Effector memory CD4-positive, alpha-beta T cell (primary cell): ENCODE data around the gene IL1RAPL1.

Experiments
- DNase-seq, 3 donors: peaks; one replicate each; pipeline ENCODE4 v3.0.0-alpha.2; 2020
- H3K27ac ChIP-seq: 2 replicates; pipeline ENCODE4 v1.7.0; 2013; ENCODE audit warnings: mild to moderate bottlenecking, low read length, moderate library complexity; ENCODE audit not compliant: insufficient read depth, poor library complexity, severe bottlenecking
- H3K27me3 ChIP-seq: replicated peaks from 2 replicates; pipeline ENCODE4 v1.7.0; 2013; ENCODE audit warnings: mild to moderate bottlenecking, low read length; ENCODE audit not compliant: insufficient read depth, control insufficient read depth, poor library complexity, severe bottlenecking
- H3K36me3 ChIP-seq: 2 replicates; pipeline ENCODE4 v1.7.0; 2013; ENCODE audit warnings: mild to moderate bottlenecking, low read length, moderate library complexity; ENCODE audit not compliant: control insufficient read depth, insufficient read depth
- H3K4me1 ChIP-seq: 2 replicates; pipeline ENCODE4 v1.7.0; 2013; ENCODE audit warnings: low read length, mild to moderate bottlenecking; ENCODE audit not compliant: control insufficient read depth, insufficient read depth, poor library complexity, severe bottlenecking
- H3K4me3 ChIP-seq: 2 replicates; pipeline ENCODE4 v1.7.0; 2013; ENCODE audit warnings: low read length, low read depth, mild to moderate bottlenecking; ENCODE audit not compliant: insufficient read depth, poor library complexity, severe bottlenecking
- H3K9me3 ChIP-seq: 2 replicates; pipeline ENCODE4 v1.7.0; 2013; ENCODE audit warnings: mild to moderate bottlenecking, low read length, moderate library complexity; ENCODE audit not compliant: control insufficient read depth

The IL1RAPL1 gene

GRCh38 chrX:29581223-29581622 is 994.0 kb downstream of the IL1RAPL1 start:
- Histone ChIP-seq H3K4me3 (no peak overlapping the region), H3K4me1 (no peaks in the 10 kb centered on the region), H3K27ac (no peak overlapping the region), H3K9me3 (no peaks in the 10 kb centered on the region), H3K27me3 (no peaks in the 10 kb centered on the region), H3K36me3 (no peaks in the 10 kb centered on the region)
- DNase-seq: no peak

- Histone ChIP-seq H3K4me1 (no peaks in the 10 kb centered on the region), H3K27ac (no peak overlapping the region), H3K9me3 (no peaks in the 10 kb centered on the region), H3K36me3 (no peaks in the 10 kb centered on the region), H3K27me3 (no peaks in the 10 kb centered on the region), H3K4me3 (no peak overlapping the region)
- no peak for DNase-seq
Measured at GRCh38 chrX:29587107-29587506, 999.9 kb downstream of the IL1RAPL1 start.

DNA sequence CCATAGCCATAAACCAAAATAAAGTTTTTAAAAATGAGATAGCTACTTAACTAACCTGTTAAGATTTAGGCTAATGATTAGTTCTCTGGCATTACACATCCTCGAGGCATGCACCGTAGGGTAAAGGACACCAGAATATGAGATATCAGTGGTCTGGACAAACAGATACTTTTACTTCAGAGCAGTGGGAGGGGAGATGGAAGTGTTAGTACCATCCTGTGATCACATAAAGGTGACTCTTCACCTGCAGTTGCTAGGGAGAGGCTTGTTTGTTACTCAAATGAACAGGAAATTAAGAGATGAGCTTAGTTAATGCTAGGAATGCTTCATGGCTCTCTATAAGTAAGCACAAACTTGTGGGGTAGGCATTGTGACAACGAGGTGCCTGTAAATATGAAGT is 1003.7 kb downstream of the IL1RAPL1 start:
- no peaks in the 10 kb centered on the region for H3K27me3 ChIP-seq
- DNase-seq: no peak
- no peak overlapping the region for H3K4me3 ChIP-seq
- no peaks in the 10 kb centered on the region for H3K36me3 ChIP-seq
- H3K9me3 ChIP-seq: no peaks in the 10 kb centered on the region
- no peak overlapping the region for H3K27ac ChIP-seq
- no peaks in the 10 kb centered on the region for H3K4me1 ChIP-seq

GRCh38 chrX:29604381-29604780 is 1017.1 kb downstream of the IL1RAPL1 start:
- no peak for DNase-seq
- H3K9me3 ChIP-seq: no peaks in the 10 kb centered on the region
- H3K4me3 ChIP-seq: no peak overlapping the region
- H3K27ac ChIP-seq: no peak overlapping the region
- no peaks in the 10 kb centered on the region for H3K27me3 ChIP-seq
- no peaks in the 10 kb centered on the region for H3K4me1 ChIP-seq
- no peaks in the 10 kb centered on the region for H3K36me3 ChIP-seq

- Histone ChIP-seq H3K27ac (no peak overlapping the region), H3K36me3 (no peaks in the 10 kb centered on the region), H3K9me3 (no peaks in the 10 kb centered on the region), H3K27me3 (no peaks in the 10 kb centered on the region), H3K4me1 (no peaks in the 10 kb centered on the region), H3K4me3 (no peak overlapping the region)
- DNase-seq: no peak
Measured at GRCh38 chrX:29617276-29617675, 1030.0 kb downstream of the IL1RAPL1 start.

DNA sequence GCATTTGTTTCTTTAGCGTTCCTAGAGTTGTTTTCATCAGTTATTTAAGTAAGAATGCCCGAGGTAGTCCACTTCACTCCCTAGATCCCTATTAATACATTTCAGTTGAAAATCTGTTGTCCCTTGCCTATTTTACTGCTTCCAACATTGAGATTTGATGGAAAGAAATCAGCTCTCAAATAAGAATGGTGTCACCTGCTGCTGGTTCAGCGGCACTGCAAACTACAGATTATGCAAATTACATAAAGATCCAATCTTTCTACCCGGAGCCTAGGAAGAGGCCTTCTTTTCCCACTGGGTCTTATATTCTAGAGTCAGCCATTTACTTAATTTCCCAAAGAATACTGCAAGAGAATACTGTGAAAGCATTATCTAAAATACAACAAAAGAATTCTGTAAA is 1030.5 kb downstream of the IL1RAPL1 start:
- H3K36me3 ChIP-seq: no peaks in the 10 kb centered on the region
- H3K9me3 ChIP-seq: no peaks in the 10 kb centered on the region
- no peak for DNase-seq

DNA sequence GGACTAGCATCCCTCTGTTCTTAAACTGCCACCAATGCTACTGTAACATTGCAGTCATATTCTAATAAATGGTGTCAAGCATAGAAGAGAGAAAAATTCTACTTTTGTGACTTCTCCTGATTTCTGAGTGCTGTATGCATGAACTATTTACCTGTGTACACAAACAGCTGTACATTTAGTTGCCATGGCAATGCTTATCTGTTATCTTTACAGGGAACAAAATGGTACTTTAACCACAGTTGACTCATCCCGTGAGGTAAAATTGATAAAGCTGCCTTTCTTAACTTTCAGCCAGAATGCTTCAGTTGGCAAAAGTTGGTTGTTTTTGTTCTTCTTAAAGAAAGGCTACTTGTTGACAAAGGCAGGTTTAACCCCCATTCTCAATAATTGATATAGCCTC is 1040.6 kb downstream of the IL1RAPL1 start:
- Histone ChIP-seq H3K4me1 (no peaks in the 10 kb centered on the region), H3K4me3 (no peak overlapping the region), H3K27ac (no peak overlapping the region), H3K36me3 (no peaks in the 10 kb centered on the region), H3K27me3 (no peaks in the 10 kb centered on the region), H3K9me3 (no peaks in the 10 kb centered on the region)
- no peak for DNase-seq

More for the DNA sequence above, 1030.5 kb downstream of the IL1RAPL1 start:
- Histone ChIP-seq H3K27ac (no peak overlapping the region), H3K4me3 (no peak overlapping the region), H3K27me3 (no peaks in the 10 kb centered on the region), H3K4me1 (no peaks in the 10 kb centered on the region)

- Histone ChIP-seq H3K36me3 (no peaks in the 10 kb centered on the region), H3K27me3 (no peaks in the 10 kb centered on the region), H3K27ac (no peak overlapping the region), H3K4me1 (no peaks in the 10 kb centered on the region), H3K9me3 (no peaks in the 10 kb centered on the region), H3K4me3 (no peak overlapping the region)
- no peak for DNase-seq
Measured at GRCh38 chrX:29634516-29634915, 1047.3 kb downstream of the IL1RAPL1 start.

- no peak overlapping the region for H3K4me3 ChIP-seq
- no peak overlapping the region for H3K27ac ChIP-seq
- no peaks in the 10 kb centered on the region for H3K27me3 ChIP-seq
- no peaks in the 10 kb centered on the region for H3K36me3 ChIP-seq
- H3K9me3 ChIP-seq: no peaks in the 10 kb centered on the region
- no peaks in the 10 kb centered on the region for H3K4me1 ChIP-seq
- no peak for DNase-seq
Measured at GRCh38 chrX:29636331-29636730, 1049.1 kb downstream of the IL1RAPL1 start.

GRCh38 chrX:29640106-29640505 is 1052.9 kb downstream of the IL1RAPL1 start:
- no peaks in the 10 kb centered on the region for H3K9me3 ChIP-seq
- H3K27me3 ChIP-seq: no peaks in the 10 kb centered on the region
- no peak overlapping the region for H3K4me3 ChIP-seq
- no peak overlapping the region for H3K27ac ChIP-seq
- H3K4me1 ChIP-seq: no peaks in the 10 kb centered on the region
- H3K36me3 ChIP-seq: no peaks in the 10 kb centered on the region
- no peak for DNase-seq

- no peaks in the 10 kb centered on the region for H3K36me3 ChIP-seq
- H3K9me3 ChIP-seq: no peaks in the 10 kb centered on the region
- DNase-seq: no peak
- no peak overlapping the region for H3K27ac ChIP-seq
- H3K4me3 ChIP-seq: no peak overlapping the region
- no peaks in the 10 kb centered on the region for H3K4me1 ChIP-seq
- H3K27me3 ChIP-seq: no peaks in the 10 kb centered on the region
Measured at GRCh38 chrX:29641461-29641860, 1054.2 kb downstream of the IL1RAPL1 start.
